GM21619 (cell line): ENCODE data around the gene AGBL1.

Experiments
- ATAC-seq: cut with Tn5 transposase; IDR thresholded peaks from one replicate; pipeline ENCODE4 v1.9.1; 2021; ENCODE audit not compliant: unreplicated experiment

Gene AGBL1

GRCh38 chr15:86079508-86080266 lies at the start of gene AGBL1:
AGBL1 (plus strand) TSS chr15:86079871.
- ATAC-seq, result no peak

- ATAC-seq, result no peak
These were observed 44.8 kb upstream of the AGBL1 start for GRCh38 chr15:86034904-86035303.

- no peak for ATAC-seq
These were observed 43.4 kb upstream of the AGBL1 start for GRCh38 chr15:86036243-86036642.

- ATAC-seq, result no peak
These were observed 41.2 kb upstream of the AGBL1 start for GRCh38 chr15:86038491-86038890.

DNA sequence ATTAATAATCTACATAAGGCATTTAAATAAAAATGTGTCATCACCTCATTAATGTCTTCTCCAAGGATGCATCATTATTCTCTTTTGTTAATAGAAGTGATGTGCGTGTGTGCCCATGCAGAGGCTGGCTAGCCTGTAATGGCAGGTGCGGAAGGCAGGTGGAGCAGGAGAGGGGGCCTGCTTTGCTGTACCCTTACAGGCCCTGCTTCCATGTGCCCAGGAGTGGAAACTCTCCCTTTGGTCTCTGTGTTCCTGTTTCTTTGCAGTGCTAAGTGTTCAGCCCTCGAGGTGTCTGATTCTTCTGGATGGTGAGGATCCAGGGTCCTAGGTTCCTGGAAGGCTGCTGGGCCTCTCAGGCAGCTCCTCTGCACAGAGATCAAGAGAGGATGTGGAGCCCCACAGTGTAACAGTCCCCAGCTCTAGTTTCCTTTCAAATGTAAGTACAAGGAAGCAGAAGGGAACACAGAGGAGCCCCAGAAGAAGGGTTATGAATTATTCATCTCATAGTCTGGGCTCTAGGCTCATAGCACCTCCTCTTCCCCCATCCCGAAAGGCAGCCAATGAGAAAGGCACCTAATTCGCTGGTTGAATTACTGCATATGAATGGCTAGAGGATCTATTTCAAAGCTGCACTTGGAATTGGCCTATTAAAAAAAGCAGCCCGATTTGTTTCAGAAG lies 39.2 kb upstream of the AGBL1 start:
- no peak for ATAC-seq

DNA sequence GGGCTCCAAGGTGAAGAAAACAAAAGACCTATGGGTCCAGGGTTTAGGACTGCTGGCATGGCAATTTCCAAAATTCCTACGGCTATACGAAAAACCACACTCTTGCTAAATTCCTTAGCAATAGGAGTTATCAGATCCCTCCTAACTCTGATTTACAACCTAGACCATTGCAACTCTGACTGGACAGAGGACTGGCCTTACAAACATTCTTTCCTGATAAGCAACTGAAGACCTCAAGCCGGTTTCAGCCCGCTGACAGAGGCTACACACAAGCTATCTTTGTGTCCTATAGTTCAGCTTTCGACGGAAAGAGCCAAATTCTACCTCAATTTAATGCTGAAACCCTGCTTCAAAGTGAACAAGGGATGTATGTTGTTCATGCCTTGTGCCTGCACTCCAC lies 38.3 kb upstream of the AGBL1 start:
- no peak for ATAC-seq

GRCh38 chr15:86042226-86042625 lies 37.4 kb upstream of the AGBL1 start:
- no peak for ATAC-seq

DNA sequence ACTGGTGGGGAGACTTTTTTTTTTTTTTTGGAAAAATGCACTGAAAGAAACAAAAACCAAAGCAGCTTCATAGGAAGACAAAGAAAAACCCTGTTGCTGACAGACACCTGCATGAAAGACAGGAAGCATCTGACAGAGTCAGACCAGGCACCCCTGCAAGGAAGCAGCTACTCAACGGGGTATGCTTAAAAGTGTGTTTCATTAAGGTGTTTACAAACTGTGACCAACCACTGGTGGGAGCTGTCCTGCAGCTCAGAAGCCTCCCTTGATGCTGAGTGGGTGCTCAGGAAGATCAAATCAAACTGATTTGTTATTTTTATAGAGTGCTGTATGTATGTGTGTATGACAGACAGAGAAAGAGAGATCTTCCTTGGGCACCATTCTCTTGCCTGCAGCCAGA lies 34.7 kb upstream of the AGBL1 start:
- no peak for ATAC-seq

GRCh38 chr15:86054338-86054737 lies 25.3 kb upstream of the AGBL1 start:
- ATAC-seq, result no peak

GRCh38 chr15:86055688-86056087 lies 24.0 kb upstream of the AGBL1 start:
- no peak for ATAC-seq

- ATAC-seq, result no peak
These were observed 19.8 kb upstream of the AGBL1 start for GRCh38 chr15:86059851-86060250.

DNA sequence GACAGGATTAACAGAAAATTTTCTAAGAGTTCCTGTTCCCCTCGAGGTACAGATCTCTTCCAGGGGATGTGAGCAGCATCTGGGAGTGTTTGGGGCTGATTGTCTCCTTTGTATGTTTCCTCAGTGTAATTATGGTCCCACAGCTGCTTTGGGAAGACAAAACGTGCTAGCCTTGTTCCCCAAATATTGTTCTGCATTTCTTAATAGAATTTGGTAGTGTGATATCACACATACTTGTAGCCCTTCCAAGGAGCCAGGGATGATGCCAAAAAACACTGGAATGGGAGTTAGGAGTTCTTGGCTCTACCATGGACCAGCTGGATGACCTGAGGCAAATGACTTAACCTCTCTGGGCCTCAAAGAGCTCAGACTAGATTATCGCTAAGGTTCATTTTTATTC lies 19.0 kb upstream of the AGBL1 start:
- no peak for ATAC-seq

- ATAC-seq, result no peak
These were observed 18.1 kb upstream of the AGBL1 start for GRCh38 chr15:86061581-86061980.

DNA sequence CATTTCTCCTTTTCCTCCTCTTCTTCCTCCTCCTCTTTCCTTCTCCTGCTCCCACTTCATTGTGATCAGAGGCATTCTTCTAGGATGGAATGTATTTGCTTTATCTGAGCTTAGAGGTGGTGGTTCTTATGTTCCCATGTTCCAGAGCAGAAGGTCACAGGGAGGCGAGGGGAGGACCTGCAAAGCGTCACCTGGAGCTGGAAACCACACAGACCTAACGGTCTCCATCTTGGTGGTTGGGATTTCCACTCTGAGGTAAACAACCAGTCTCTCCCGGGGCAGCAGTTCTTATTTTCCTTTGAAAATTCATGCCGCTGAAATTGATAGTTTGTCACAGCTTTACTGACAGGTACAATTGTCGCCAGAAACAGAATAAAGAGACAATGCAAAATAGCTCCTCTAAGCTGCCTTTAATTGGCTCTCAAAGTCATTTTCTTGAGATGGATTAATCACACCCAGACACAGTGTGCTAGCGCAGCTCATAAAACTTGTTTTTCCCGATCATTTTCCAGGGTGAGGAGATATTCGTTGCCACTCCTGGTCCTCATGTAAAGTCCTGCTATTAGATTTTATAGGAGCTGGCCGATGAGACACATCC lies 16.9 kb upstream of the AGBL1 start:
- no peak for ATAC-seq

GRCh38 chr15:86063356-86064095 lies 16.1 kb upstream of the AGBL1 start:
- ATAC-seq, result no peak

- no peak for ATAC-seq
These were observed 15.3 kb upstream of the AGBL1 start for GRCh38 chr15:86064326-86064725.

GRCh38 chr15:86066174-86066834 lies 13.4 kb upstream of the AGBL1 start:
- no peak for ATAC-seq

DNA sequence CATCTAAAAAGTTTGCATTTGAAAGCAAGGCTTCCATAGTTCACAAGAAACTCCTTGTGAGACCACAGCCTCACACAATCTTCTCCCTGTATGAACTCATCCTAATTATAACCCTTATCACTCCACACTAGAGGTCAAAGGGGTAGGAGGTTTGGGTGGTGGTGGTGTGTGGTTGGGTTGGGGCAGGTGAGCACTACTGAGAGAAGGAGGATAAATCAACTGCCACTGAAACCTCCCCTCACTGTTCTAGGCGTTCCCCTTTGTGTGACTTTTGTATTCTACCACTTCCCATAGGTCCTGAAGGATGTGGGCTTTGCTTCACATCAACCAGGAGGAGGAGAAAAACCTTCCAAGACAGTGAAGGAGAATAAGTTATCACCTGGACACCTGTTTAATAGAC lies 6.4 kb upstream of the AGBL1 start:
- ATAC-seq, result no peak

DNA sequence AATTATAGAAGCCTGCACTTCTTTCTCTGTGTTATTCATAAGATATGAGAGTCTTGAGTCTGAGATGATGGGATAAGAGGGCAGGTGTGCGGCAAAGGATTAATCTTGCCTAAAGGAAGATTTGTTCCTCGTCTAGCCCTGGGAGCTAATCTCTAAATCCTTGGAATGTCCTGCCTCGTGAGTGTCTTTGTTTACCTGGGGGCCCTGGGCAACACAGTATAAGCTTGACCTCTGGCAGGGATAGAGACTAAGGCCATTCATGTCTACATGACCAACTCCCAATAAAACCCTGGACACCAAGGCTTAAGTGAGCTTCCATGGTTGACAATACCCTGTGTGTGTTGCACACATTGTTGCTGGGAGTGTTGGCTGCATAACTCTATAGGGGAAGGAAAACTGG lies 3.2 kb upstream of the AGBL1 start:
- no peak for ATAC-seq

DNA sequence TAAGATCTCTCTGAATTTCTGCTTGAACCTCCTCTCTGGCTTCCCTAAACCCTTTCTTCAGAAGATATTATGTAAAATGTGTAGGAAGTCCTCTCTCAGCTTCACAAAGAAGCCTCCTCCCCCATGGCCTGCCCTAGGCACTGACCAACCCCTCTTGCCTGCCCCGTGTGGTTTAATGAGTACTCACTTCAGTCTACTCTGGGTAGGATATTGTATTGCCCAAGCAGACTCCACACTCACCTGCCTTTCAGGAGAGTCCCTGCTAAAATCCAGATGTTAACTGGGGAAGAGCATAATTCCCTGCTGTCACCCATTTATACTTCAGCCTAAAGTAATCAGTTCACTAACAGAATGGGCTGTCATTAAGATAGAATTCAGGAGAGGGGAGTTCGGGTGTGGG lies 2.6 kb upstream of the AGBL1 start:
- ATAC-seq, result no peak

- ATAC-seq, result no peak
These were observed 631 bp downstream of the AGBL1 start for GRCh38 chr15:86080302-86080701.
